WTC11 (cell line): ENCODE measurements around the gene PCK2. TPM values are rescaled to one million over a fixed set of nuclear protein-coding genes. Genes with fewer than 3 reads are reported as not detected.
A peak's percentile ranks its signal among the peaks of the same experiment; 100 is the strongest.

Experiments
- ATAC-seq: fragments of 200-7000 bp; cut with Tn5 transposase; 2 replicates; pipeline ENCODE4 v1.10.0; 2021; ENCODE audit warnings: mild to moderate bottlenecking, moderate library complexity
- CTCF ChIA-PET: fragments of 300-600 bp; sonication (Branson Sonifier 250); formaldehyde crosslinking; loops from one replicate; lab custom pipeline; 2021; ENCODE audit warnings: antibody characterized with exemption; lab: Charles Lee
- POLR2A ChIA-PET: fragments of 350-600 bp; sonication (Branson Sonifier 250); formaldehyde crosslinking; loops from one replicate; lab custom pipeline; 2021; ENCODE audit warnings: antibody characterized with exemption; lab: Charles Lee
- DNase-seq: peaks from one replicate; pipeline ENCODE4 v3.0.0; 2021; ENCODE audit warnings: low spot score
- H3K27ac Mint-ChIP-seq: 2 replicates; pipeline ENCODE4 v1.8.0; 2021; ENCODE audit warnings: mixed read lengths
- H3K27me3 Mint-ChIP-seq: 2 replicates; pipeline ENCODE4 v1.8.0; 2021; ENCODE audit warnings: low read depth, mild to moderate bottlenecking, moderate library complexity, mixed read lengths
- H3K36me3 Mint-ChIP-seq: 2 replicates; pipeline ENCODE4 v1.8.0; 2021; ENCODE audit warnings: mixed read lengths
- H3K4me1 Mint-ChIP-seq: 2 replicates; pipeline ENCODE4 v1.8.0; 2022; ENCODE audit warnings: mixed read lengths
- H3K4me3 Mint-ChIP-seq: 2 replicates; pipeline ENCODE4 v1.8.0; 2021; ENCODE audit warnings: mild to moderate bottlenecking, moderate library complexity, mixed read lengths
- H3K9me3 Mint-ChIP-seq: 2 replicates; pipeline ENCODE4 v1.8.0; 2021; ENCODE audit warnings: mixed read lengths
- CREB1 ChIP-seq: sonication (generic); formaldehyde crosslinking; IDR thresholded peaks from 2 replicates; pipeline ENCODE4 v1.8.0; 2023; ENCODE audit warnings: mild to moderate bottlenecking, missing genetic modification reagents
- FOXK1 ChIP-seq: sonication (generic); formaldehyde crosslinking; IDR thresholded peaks from 2 replicates; pipeline ENCODE4 v1.8.0; 2022; ENCODE audit warnings: mild to moderate bottlenecking, moderate library complexity, missing genetic modification reagents
- GTF2I ChIP-seq: fragments of 250-450 bp; sonication (Bioruptor Pico); conservative IDR thresholded peaks from 2 replicates; pipeline ENCODE4 v1.4.0; 2021; ENCODE audit warnings: mild to moderate bottlenecking
- IRF2 ChIP-seq: sonication (generic); formaldehyde crosslinking; IDR thresholded peaks from 2 replicates; pipeline ENCODE4 v1.8.0; 2022; ENCODE audit warnings: low read depth, missing genetic modification reagents, borderline replicate concordance
- MXD4 ChIP-seq: fragments of 250-450 bp; sonication (Bioruptor Pico); IDR thresholded peaks from 2 replicates; pipeline ENCODE4 v1.8.0; 2021; ENCODE audit warnings: mild to moderate bottlenecking, moderate library complexity, borderline replicate concordance
- MYBL2 ChIP-seq: sonication (generic); formaldehyde crosslinking; IDR thresholded peaks from 2 replicates; pipeline ENCODE4 v1.8.1; 2023; ENCODE audit warnings: mild to moderate bottlenecking, moderate library complexity, missing genetic modification reagents
- NR2C2 ChIP-seq: sonication (generic); formaldehyde crosslinking; IDR thresholded peaks from 2 replicates; pipeline ENCODE4 v1.8.0; 2022; ENCODE audit warnings: mild to moderate bottlenecking, missing genetic modification reagents
- OVOL2 ChIP-seq: fragments of 250-450 bp; sonication (Bioruptor Pico); IDR thresholded peaks from 2 replicates; pipeline ENCODE4 v1.9.0; 2021; ENCODE audit warnings: mild to moderate bottlenecking, borderline replicate concordance
- SMAD3 ChIP-seq: sonication (generic); formaldehyde crosslinking; IDR thresholded peaks from 2 replicates; pipeline ENCODE4 v1.8.0; 2022; ENCODE audit warnings: missing genetic modification reagents, mild to moderate bottlenecking, borderline replicate concordance
- SOX15 ChIP-seq: fragments of 250-450 bp; sonication (Bioruptor Pico); IDR thresholded peaks from 2 replicates; pipeline ENCODE4 v1.9.0; 2021; ENCODE audit warnings: mild to moderate bottlenecking
- TCF7 ChIP-seq: sonication (generic); formaldehyde crosslinking; IDR thresholded peaks from 2 replicates; pipeline ENCODE4 v1.8.0; 2022; ENCODE audit warnings: mild to moderate bottlenecking, low read depth, missing genetic modification reagents, moderate library complexity
- TEAD1 ChIP-seq: sonication (generic); formaldehyde crosslinking; IDR thresholded peaks from 2 replicates; pipeline ENCODE4 v1.8.0; 2022; ENCODE audit warnings: mild to moderate bottlenecking, missing genetic modification reagents
- TEAD4 ChIP-seq: sonication (generic); formaldehyde crosslinking; IDR thresholded peaks from 2 replicates; pipeline ENCODE4 v1.8.0; 2022; ENCODE audit warnings: mild to moderate bottlenecking, missing genetic modification reagents
- ZNF138 ChIP-seq: sonication (generic); formaldehyde crosslinking; conservative IDR thresholded peaks from 2 replicates; pipeline ENCODE4 v1.8.1; 2022; ENCODE audit warnings: mild to moderate bottlenecking, moderate library complexity, missing genetic modification reagents
- ZNF232 ChIP-seq: sonication (generic); formaldehyde crosslinking; IDR thresholded peaks from 2 replicates; pipeline ENCODE4 v1.8.0; 2022; ENCODE audit warnings: mild to moderate bottlenecking, missing genetic modification reagents
- ZNF263 ChIP-seq: sonication (generic); formaldehyde crosslinking; IDR thresholded peaks from 2 replicates; pipeline ENCODE4 v1.8.1; 2022; ENCODE audit warnings: low read depth, mild to moderate bottlenecking, moderate library complexity, missing genetic modification reagents
- ZNF671 ChIP-seq: fragments of 250-450 bp; sonication (Bioruptor Pico); IDR thresholded peaks from 2 replicates; pipeline ENCODE4 v1.8.0; 2021; ENCODE audit warnings: mild to moderate bottlenecking
- total RNA-seq: library from RNA; stranded (reverse); gene quantifications from 3 replicates; pipeline ENCODE4 v1.2.3, GENCODE V29; 2021
- TF ChIP-seq, protein P1 (sequence below): fragments of 250-450 bp; sonication (Bioruptor Pico); IDR thresholded peaks from 2 replicates; pipeline ENCODE4 v2.1.2; 2022; ENCODE audit warnings: mild to moderate bottlenecking, moderate library complexity
- TF ChIP-seq, protein P2 (sequence below): sonication (generic); formaldehyde crosslinking; IDR thresholded peaks from 2 replicates; pipeline ENCODE4 v1.8.0; 2022; ENCODE audit warnings: mild to moderate bottlenecking, missing genetic modification reagents
- TF ChIP-seq, protein P3 (sequence below): fragments of 250-450 bp; sonication (Bioruptor Pico); IDR thresholded peaks from 2 replicates; pipeline ENCODE4 v1.9.0; 2021; ENCODE audit warnings: moderate library complexity, mild to moderate bottlenecking, inconsistent platforms, borderline replicate concordance
- TF ChIP-seq, protein P4 (sequence below): sonication (generic); formaldehyde crosslinking; IDR thresholded peaks from 2 replicates; pipeline ENCODE4 v1.8.0; 2022; ENCODE audit warnings: mild to moderate bottlenecking, missing genetic modification reagents
- TF ChIP-seq, protein P5 (sequence below): fragments of 250-450 bp; sonication (Bioruptor Pico); IDR thresholded peaks from 2 replicates; pipeline ENCODE4 v1.9.0; 2021; ENCODE audit warnings: mild to moderate bottlenecking, borderline replicate concordance

The PCK2 gene
- total RNA-seq, 1 experiment from 2014 or later, result 67.0 TPM

DNA sequence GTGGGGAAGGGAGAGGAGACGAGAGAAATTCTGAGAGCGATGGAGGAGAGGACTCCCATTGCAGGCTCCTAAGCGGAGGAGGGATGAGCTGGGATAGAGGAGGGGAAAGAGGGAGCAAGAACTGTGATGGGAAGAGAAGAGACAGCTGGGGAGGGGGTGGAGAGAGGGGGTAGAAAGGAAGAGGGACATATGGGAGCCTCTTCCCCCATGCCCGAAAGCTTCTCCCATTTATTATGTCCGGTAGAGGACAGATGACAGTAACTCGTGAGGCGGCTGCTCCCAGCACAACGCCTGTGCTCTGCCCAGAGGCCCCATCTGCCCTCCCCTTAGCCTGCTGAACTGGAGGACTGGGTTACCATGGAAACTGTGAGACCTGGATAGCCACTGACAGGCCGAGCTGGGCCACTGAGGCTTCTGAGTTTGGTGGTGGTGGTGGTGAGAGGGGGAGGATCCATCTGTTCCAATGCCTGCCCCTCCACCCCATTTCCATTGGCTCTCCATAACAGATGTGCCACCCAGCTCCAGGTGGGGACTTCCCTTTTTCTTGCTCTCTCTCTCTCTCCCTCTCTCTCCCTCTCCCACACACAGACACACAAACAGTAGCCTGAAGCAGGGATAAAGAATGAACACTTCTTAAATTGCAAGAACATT is 14.5 kb upstream of the PCK2 start:
- Mint-ChIP-seq H3K4me1 (peaks cover 35% of the 10 kb centered on the region), H3K4me3 (peak overlapping the region; percentile 74), H3K27ac (peak overlapping the region; percentile 21), H3K27me3 (peaks cover 26% of the 10 kb centered on the region), H3K9me3 (no peaks in the 10 kb centered on the region), H3K36me3 (no peaks in the 10 kb centered on the region)
- ATAC-seq, result peak; percentile 63
- peak; percentile 4; the same call in 1 of the 2 replicates for TF ChIP-seq ZNF263
- TF ChIP-seq MXD4 (CRISPR knock-in tag), result no peak
- CTCF ChIA-PET, result interaction anchor here (0.9 to 5.2 kb wide), 12 partner anchors 9 to 163 kb away, joined by 3 to 101 read pairs (median 10); partner anchors contain the start of genes DCAF11, DHRS4, IRF9 and NRL
- POLR2A ChIA-PET, result interaction anchor here (1.4 to 4.4 kb wide), 3 partner anchors 10 to 28 kb away, joined by 5 to 67 read pairs (median 8); partner anchors contain the start of genes CARMIL3 and PCK2
- peak; percentile 65 for DNase-seq

DNA sequence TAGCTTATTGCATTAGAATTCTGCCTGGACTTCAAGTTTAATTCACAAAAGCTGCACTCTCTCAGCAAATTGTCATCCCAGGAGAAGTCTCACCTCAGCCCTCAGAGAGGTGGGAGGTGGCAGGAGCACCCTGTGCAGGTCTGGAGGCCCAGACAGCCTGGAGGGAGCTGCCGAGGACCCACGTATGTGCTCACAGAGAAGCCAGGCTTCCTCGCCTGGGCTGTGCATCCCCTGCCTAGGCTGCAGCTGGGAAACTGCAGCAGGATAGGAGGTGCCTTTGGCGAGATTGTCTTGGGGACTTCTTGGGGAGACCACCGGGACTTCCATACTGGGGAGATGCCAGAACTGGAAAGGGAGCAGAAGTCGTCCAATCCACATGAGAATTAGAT is 14.0 kb upstream of the PCK2 start:
- ChIA-PET POLR2A (interaction anchor here (0.7 to 4.4 kb wide), 6 partner anchors 10 to 34 kb away, joined by 3 to 67 read pairs (median 6); partner anchors contain the start of genes CARMIL3, DCAF11, NRL and PCK2), CTCF (interaction anchor here (0.9 to 5.2 kb wide), 15 partner anchors 8 to 162 kb away, joined by 3 to 101 read pairs (median 7); partner anchors contain the start of genes CARMIL3, DCAF11, IRF9 and NRL)
- H3K27ac Mint-ChIP-seq, result peak overlapping the region; percentile 21
- ATAC-seq (no peak), DNase-seq (no peak)
- H3K4me3 Mint-ChIP-seq, result peak overlapping the region; percentile 74
- H3K27me3 Mint-ChIP-seq, result peaks cover 26% of the 10 kb centered on the region
- H3K36me3 Mint-ChIP-seq, result no peaks in the 10 kb centered on the region
- TF ChIP-seq SMAD3 (CRISPR knock-in tag), result no peak
- no peak for TF ChIP-seq CREB1 (CRISPR knock-in tag)
- TF ChIP-seq FOXK1, result no peak
- no peak for TF ChIP-seq ZNF671 (CRISPR knock-in tag)
- no peak for TF ChIP-seq SOX15 (CRISPR knock-in tag)
- TF ChIP-seq NR2C2, result no peak
- no peak for TF ChIP-seq TCF7
- H3K9me3 Mint-ChIP-seq, result no peaks in the 10 kb centered on the region
- H3K4me1 Mint-ChIP-seq, result peaks cover 35% of the 10 kb centered on the region

DNA sequence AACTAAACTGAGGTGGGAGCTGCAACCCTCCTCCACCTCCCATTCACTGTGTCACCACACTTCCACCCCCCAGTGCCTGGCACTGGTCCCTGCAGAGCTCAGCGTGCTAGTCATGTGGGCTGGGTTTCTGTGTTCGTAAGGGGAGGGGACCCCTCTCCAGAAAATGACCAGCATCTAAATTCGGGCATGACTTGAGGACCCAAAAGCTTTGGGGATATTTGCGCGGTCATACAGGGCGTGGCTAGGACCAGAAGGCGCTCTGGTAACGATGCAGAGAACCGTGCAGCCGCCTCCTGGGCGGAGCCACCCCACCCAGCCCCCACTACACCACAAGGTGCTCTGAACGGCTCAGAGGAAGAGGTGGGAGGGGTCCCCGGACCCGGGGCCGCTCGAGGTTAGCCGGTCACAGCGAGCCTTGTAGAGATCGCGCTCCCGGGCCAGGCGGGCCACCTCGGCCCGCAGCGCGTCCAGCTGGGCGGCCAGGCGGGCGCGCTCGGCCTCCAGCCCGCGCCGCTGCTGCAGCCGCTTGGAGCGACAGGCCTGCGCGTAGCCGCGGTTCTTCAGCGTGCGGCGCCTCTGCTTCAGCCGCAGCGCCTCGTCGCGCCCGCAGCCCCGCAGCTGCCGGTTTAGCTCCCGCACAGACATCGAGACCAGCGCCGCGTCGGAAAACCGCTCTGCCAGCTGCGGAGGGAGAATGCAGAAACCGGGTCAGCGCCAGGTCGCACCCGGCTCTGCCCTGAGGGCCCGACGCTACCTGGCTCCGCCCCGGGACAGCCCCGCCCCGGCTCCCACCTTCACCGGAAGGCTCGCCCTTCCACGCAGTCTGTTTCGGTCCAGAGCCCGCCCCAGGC is 13.0 kb upstream of the PCK2 start:
- Mint-ChIP-seq H3K27me3 (peaks cover 26% of the 10 kb centered on the region), H3K4me1 (peaks cover 32% of the 10 kb centered on the region), H3K4me3 (peak overlapping the region; percentile 79), H3K36me3 (no peaks in the 10 kb centered on the region), H3K9me3 (no peaks in the 10 kb centered on the region), H3K27ac (peak overlapping the region; percentile 21)
- ChIA-PET CTCF (interaction anchor here (0.6 to 5.2 kb wide), 17 partner anchors 7 to 1350 kb away, joined by 3 to 101 read pairs (median 5); partner anchors contain the start of genes CARMIL3, DCAF11, IRF9 and NRL), POLR2A (interaction anchor here (0.7 to 4.4 kb wide), 10 partner anchors 8 to 65 kb away, joined by 3 to 67 read pairs (median 6); partner anchors contain the start of genes CARMIL3, DCAF11, NRL and PCK2)
- DNase-seq, result peak; percentile 69
- ATAC-seq, result peak; percentile 76
- TF ChIP-seq, protein P1, sequence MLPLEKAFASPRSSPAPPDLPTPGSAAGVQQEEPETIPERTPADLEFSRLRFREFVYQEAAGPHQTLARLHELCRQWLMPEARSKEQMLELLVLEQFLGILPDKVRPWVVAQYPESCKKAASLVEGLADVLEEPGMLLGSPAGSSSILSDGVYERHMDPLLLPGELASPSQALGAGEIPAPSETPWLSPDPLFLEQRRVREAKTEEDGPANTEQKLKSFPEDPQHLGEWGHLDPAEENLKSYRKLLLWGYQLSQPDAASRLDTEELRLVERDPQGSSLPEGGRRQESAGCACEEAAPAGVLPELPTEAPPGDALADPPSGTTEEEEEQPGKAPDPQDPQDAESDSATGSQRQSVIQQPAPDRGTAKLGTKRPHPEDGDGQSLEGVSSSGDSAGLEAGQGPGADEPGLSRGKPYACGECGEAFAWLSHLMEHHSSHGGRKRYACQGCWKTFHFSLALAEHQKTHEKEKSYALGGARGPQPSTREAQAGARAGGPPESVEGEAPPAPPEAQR (CRISPR knock-in tag), result no peak
- TF ChIP-seq GTF2I (CRISPR knock-in tag) (no peak), MYBL2 (peak; percentile 66; the same call in 1 of the 2 replicates), ZNF232 (CRISPR knock-in tag) (no peak), TCF7 (0 out of 2 replicates have a peak, but pooled peaks have one; percentile 37), ZNF138 (no peak), IRF2 (no peak), TEAD1 (peak; percentile 33; the same call in 1 of the 2 replicates), OVOL2 (CRISPR knock-in tag) (no peak), TEAD4 (CRISPR knock-in tag) (no peak)
- TF ChIP-seq, protein P2, sequence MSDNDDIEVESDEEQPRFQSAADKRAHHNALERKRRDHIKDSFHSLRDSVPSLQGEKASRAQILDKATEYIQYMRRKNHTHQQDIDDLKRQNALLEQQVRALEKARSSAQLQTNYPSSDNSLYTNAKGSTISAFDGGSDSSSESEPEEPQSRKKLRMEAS (CRISPR knock-in tag), result peak; percentile 35; the same call in 1 of the 2 replicates
- TF ChIP-seq, protein P3, sequence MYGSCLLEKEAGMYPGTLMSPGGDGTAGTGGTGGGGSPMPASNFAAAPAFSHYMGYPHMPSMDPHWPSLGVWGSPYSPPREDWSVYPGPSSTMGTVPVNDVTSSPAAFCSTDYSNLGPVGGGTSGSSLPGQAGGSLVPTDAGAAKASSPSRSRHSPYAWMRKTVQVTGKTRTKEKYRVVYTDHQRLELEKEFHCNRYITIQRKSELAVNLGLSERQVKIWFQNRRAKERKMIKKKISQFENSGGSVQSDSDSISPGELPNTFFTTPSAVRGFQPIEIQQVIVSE (CRISPR knock-in tag), result no peak
- TF ChIP-seq, protein P4, sequence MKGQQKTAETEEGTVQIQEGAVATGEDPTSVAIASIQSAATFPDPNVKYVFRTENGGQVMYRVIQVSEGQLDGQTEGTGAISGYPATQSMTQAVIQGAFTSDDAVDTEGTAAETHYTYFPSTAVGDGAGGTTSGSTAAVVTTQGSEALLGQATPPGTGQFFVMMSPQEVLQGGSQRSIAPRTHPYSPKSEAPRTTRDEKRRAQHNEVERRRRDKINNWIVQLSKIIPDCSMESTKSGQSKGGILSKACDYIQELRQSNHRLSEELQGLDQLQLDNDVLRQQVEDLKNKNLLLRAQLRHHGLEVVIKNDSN (CRISPR knock-in tag), result peak; percentile 45; the same call in 1 of the 2 replicates
- TF ChIP-seq, protein P5, sequence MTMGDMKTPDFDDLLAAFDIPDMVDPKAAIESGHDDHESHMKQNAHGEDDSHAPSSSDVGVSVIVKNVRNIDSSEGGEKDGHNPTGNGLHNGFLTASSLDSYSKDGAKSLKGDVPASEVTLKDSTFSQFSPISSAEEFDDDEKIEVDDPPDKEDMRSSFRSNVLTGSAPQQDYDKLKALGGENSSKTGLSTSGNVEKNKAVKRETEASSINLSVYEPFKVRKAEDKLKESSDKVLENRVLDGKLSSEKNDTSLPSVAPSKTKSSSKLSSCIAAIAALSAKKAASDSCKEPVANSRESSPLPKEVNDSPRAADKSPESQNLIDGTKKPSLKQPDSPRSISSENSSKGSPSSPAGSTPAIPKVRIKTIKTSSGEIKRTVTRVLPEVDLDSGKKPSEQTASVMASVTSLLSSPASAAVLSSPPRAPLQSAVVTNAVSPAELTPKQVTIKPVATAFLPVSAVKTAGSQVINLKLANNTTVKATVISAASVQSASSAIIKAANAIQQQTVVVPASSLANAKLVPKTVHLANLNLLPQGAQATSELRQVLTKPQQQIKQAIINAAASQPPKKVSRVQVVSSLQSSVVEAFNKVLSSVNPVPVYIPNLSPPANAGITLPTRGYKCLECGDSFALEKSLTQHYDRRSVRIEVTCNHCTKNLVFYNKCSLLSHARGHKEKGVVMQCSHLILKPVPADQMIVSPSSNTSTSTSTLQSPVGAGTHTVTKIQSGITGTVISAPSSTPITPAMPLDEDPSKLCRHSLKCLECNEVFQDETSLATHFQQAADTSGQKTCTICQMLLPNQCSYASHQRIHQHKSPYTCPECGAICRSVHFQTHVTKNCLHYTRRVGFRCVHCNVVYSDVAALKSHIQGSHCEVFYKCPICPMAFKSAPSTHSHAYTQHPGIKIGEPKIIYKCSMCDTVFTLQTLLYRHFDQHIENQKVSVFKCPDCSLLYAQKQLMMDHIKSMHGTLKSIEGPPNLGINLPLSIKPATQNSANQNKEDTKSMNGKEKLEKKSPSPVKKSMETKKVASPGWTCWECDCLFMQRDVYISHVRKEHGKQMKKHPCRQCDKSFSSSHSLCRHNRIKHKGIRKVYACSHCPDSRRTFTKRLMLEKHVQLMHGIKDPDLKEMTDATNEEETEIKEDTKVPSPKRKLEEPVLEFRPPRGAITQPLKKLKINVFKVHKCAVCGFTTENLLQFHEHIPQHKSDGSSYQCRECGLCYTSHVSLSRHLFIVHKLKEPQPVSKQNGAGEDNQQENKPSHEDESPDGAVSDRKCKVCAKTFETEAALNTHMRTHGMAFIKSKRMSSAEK, result no peak
